DOHH2 (cell line): ENCODE data around the gene DNAH11.

ENCODE experiments used
- H3F3A ChIP-seq: fragments of 200-600 bp; sonication (generic), shearing (Covaris generic); 2 replicates; pipeline ENCODE4 v1.6.0; 2016; ENCODE audit warnings: antibody characterized with exemption, mild to moderate bottlenecking; ENCODE audit not compliant: control insufficient read depth, insufficient read depth
- H3K27ac ChIP-seq: fragments of 200-600 bp; sonication (generic); 2 replicates; pipeline ENCODE4 v1.5.1; 2014; ENCODE audit warnings: low read depth, mild to moderate bottlenecking, low read length, moderate library complexity
- H3K27me3 ChIP-seq: fragments of 200-600 bp; sonication (generic); 2 replicates; pipeline ENCODE4 v1.6.1; 2014; ENCODE audit warnings: mild to moderate bottlenecking, low read length, mixed read lengths; ENCODE audit not compliant: control insufficient read depth
- H3K36me3 ChIP-seq: fragments of 200-600 bp; sonication (generic); 2 replicates; pipeline ENCODE4 v1.6.1; 2014; ENCODE audit warnings: mild to moderate bottlenecking, low read length, moderate library complexity, mixed read lengths; ENCODE audit not compliant: control insufficient read depth
- H3K4me1 ChIP-seq: fragments of 200-600 bp; sonication (generic); 2 replicates; pipeline ENCODE4 v1.6.1; 2014; ENCODE audit warnings: mild to moderate bottlenecking, low read length, mixed read lengths; ENCODE audit not compliant: control insufficient read depth
- H3K4me2 ChIP-seq: fragments of 200-600 bp; sonication (generic); 2 replicates; pipeline ENCODE4 v1.6.0; 2014; ENCODE audit warnings: mild to moderate bottlenecking, low read length, moderate library complexity
- H3K4me3 ChIP-seq: fragments of 200-600 bp; sonication (generic); 2 replicates; pipeline ENCODE4 v1.5.1; 2014; ENCODE audit warnings: mild to moderate bottlenecking, low read length, mixed read lengths
- H3K79me2 ChIP-seq: fragments of 200-600 bp; sonication (generic); 2 replicates; pipeline ENCODE4 v1.6.1; 2014; ENCODE audit warnings: mild to moderate bottlenecking, low read length, mixed read lengths; ENCODE audit not compliant: control insufficient read depth
- H3K9me2 ChIP-seq: fragments of 200-600 bp; sonication (generic); replicated peaks from 2 replicates; pipeline ENCODE4 v1.6.1; 2014; ENCODE audit warnings: mild to moderate bottlenecking, low read length, mixed read lengths; ENCODE audit not compliant: control insufficient read depth
- H3K9me3 ChIP-seq: fragments of 200-600 bp; sonication (generic); 2 replicates; pipeline ENCODE4 v1.6.1; 2014; ENCODE audit warnings: antibody characterized with exemption, low read length, mixed read lengths; ENCODE audit not compliant: control insufficient read depth, insufficient read depth
- H4K20me1 ChIP-seq: fragments of 200-600 bp; sonication (generic); 2 replicates; pipeline ENCODE4 v1.6.0; 2014; ENCODE audit warnings: low read depth, mild to moderate bottlenecking, antibody characterized with exemption, low read length, moderate library complexity; ENCODE audit not compliant: control insufficient read depth, insufficient read depth
- EZH2phosphoT487 ChIP-seq: fragments of 200-600 bp; sonication (generic); IDR thresholded peaks from 2 replicates; pipeline ENCODE4 v1.6.1; 2017; ENCODE audit warnings: borderline replicate concordance, mild to moderate bottlenecking, antibody characterized with exemption, low read length, moderate library complexity, mixed read lengths
- TF ChIP-seq, protein P1 (sequence below): fragments of 200-600 bp; sonication (generic); IDR thresholded peaks from one replicate; pipeline ENCODE4 v1.5.1; 2014; ENCODE audit warnings: antibody characterized with exemption, mild to moderate bottlenecking, low read depth, low read length; ENCODE audit not compliant: poor library complexity, severe bottlenecking

Gene DNAH11

GRCh38 chr7:21934808-21935207 lies 392.0 kb downstream of the DNAH11 start:
- peak overlapping the region; percentile 1; the same call in 1 of the 2 replicates for H3K4me2 ChIP-seq
- H3K79me2 ChIP-seq = peaks cover 98% of the 10 kb centered on the region
- no peaks in the 10 kb centered on the region for H4K20me1 ChIP-seq

DNA sequence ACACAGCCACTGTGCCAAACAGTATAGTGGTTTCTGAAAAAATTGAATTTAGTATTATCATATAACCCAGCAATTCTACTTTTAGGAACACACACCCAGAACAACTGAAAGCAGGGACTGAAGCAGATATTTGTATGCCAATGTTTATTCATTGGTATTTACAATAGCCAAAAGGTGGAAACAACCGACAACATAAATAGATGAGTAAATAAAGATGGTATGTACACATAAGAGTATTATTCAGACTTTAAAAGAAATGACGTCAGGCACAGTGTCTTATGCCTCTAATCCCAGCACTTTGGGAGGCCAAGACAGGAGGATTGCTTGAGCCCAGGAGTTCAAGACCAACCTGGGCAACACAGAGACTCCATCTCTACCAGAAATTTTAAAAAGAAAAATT lies 395.6 kb downstream of the DNAH11 start:
- no peaks in the 10 kb centered on the region for H3K27me3 ChIP-seq
- TF ChIP-seq EZH2phosphoT487 = no peak
- TF ChIP-seq, protein P1, sequence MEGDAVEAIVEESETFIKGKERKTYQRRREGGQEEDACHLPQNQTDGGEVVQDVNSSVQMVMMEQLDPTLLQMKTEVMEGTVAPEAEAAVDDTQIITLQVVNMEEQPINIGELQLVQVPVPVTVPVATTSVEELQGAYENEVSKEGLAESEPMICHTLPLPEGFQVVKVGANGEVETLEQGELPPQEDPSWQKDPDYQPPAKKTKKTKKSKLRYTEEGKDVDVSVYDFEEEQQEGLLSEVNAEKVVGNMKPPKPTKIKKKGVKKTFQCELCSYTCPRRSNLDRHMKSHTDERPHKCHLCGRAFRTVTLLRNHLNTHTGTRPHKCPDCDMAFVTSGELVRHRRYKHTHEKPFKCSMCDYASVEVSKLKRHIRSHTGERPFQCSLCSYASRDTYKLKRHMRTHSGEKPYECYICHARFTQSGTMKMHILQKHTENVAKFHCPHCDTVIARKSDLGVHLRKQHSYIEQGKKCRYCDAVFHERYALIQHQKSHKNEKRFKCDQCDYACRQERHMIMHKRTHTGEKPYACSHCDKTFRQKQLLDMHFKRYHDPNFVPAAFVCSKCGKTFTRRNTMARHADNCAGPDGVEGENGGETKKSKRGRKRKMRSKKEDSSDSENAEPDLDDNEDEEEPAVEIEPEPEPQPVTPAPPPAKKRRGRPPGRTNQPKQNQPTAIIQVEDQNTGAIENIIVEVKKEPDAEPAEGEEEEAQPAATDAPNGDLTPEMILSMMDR = no peak
- H3K27ac ChIP-seq = no peak overlapping the region
- peaks cover 66% of the 10 kb centered on the region for H3K4me1 ChIP-seq
- no peak overlapping the region for H3K4me2 ChIP-seq
- peaks cover 71% of the 10 kb centered on the region for H3K36me3 ChIP-seq
- peaks cover 12% of the 10 kb centered on the region for H4K20me1 ChIP-seq
- H3F3A ChIP-seq = no peaks in the 10 kb centered on the region
- H3K4me3 ChIP-seq = no peak overlapping the region
- H3K9me3 ChIP-seq = peaks cover 4% of the 10 kb centered on the region; the same call in 1 of the 2 replicates
- H3K9me2 ChIP-seq = no peaks in the 10 kb centered on the region
- H3K79me2 ChIP-seq = peaks cover 100% of the 10 kb centered on the region

More at GRCh38 chr7:21934808-21935207, 392.0 kb downstream of the DNAH11 start:
- Histone ChIP-seq H3K27ac (no peak overlapping the region), H3K27me3 (no peaks in the 10 kb centered on the region), H3K4me3 (peak overlapping the region; percentile 0; the same call in 1 of the 2 replicates), H3K9me2 (no peaks in the 10 kb centered on the region), H3K9me3 (peaks cover 6% of the 10 kb centered on the region; the same call in 1 of the 2 replicates), H3F3A (no peaks in the 10 kb centered on the region), H3K36me3 (peaks cover 56% of the 10 kb centered on the region), H3K4me1 (peaks cover 32% of the 10 kb centered on the region)
- no peak for TF ChIP-seq EZH2phosphoT487
- TF ChIP-seq, protein P1 = no peak

- Histone ChIP-seq H3K36me3 (peaks cover 69% of the 10 kb centered on the region), H3F3A (0 out of 2 replicates have a peak, but pooled peaks cover 3% of the 10 kb centered on the region), H3K27ac (no peak overlapping the region), H3K27me3 (no peaks in the 10 kb centered on the region), H3K4me2 (peak overlapping the region; percentile 33), H4K20me1 (peaks cover 17% of the 10 kb centered on the region), H3K9me3 (peaks cover 3% of the 10 kb centered on the region; the same call in 1 of the 2 replicates), H3K9me2 (no peaks in the 10 kb centered on the region), H3K79me2 (peaks cover 100% of the 10 kb centered on the region), H3K4me3 (no peak overlapping the region; the same call in 1 of the 2 replicates), H3K4me1 (peaks cover 74% of the 10 kb centered on the region)
- no peak for TF ChIP-seq EZH2phosphoT487
- TF ChIP-seq, protein P1 = no peak
Observed at GRCh38 chr7:21939136-21939857, 396.5 kb downstream of the DNAH11 start.
